Measurements from ENCODE around the gene SLC8A2.

Gene SLC8A2

DNA sequence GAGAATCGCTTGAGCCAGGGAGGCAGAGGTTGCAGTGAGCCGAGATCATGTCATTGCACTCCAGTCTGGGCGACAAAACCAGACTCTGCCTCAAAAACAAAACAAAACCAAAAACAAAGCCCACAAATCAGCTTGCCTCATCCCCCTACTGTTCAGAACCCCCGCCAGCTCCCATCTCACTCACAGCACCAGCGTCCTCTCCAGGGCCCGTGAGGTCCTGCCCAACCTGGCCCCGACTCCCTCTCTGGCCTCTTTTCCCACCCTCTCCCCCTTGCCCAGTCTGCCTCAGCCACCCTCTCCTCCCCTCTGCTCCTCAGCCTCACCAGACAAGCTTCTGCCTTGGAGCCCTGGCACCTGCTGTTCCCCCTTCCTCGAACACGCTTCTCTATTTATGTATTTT, 3.8 kb downstream of the SLC8A2 start:
- Mint-ChIP-seq H3K4me1 (ENCODE audit: low read depth) (peaks cover 8% of the 10 kb centered on the region), H3K9me3 (no peaks in the 10 kb centered on the region), H3K27ac (no peak overlapping the region), H3K36me3 (ENCODE audit: low read depth) (no peaks in the 10 kb centered on the region), H3K4me3 (no peak overlapping the region), H3K27me3 (ENCODE audit: low read depth) (peaks cover 41% of the 10 kb centered on the region)

DNA sequence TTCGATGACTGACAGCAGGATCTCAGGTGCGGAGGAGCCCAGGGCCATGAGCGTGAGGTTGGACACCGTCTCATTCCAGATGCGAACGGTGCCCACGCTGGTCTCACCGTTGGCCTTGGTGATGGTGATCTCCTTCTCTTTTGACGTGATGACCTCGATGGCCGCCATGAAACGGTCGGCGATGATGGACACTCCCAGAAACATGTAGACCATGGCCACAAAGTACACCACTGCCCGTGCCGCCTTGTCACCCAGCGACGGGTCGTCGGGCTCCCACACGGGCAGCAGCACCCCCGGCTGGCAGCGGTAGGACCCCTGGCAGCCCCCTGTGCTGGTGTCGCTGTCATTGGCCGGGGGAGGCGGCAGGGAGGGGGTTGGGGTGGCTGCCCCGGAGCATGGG, 5.7 kb downstream of the SLC8A2 start:
- Mint-ChIP-seq H3K36me3 (ENCODE audit: low read depth) (no peaks in the 10 kb centered on the region), H3K27ac (no peak overlapping the region), H3K9me3 (no peaks in the 10 kb centered on the region), H3K4me3 (no peak overlapping the region), H3K27me3 (ENCODE audit: low read depth) (peaks cover 32% of the 10 kb centered on the region), H3K4me1 (ENCODE audit: low read depth) (peaks cover 4% of the 10 kb centered on the region)

DNA sequence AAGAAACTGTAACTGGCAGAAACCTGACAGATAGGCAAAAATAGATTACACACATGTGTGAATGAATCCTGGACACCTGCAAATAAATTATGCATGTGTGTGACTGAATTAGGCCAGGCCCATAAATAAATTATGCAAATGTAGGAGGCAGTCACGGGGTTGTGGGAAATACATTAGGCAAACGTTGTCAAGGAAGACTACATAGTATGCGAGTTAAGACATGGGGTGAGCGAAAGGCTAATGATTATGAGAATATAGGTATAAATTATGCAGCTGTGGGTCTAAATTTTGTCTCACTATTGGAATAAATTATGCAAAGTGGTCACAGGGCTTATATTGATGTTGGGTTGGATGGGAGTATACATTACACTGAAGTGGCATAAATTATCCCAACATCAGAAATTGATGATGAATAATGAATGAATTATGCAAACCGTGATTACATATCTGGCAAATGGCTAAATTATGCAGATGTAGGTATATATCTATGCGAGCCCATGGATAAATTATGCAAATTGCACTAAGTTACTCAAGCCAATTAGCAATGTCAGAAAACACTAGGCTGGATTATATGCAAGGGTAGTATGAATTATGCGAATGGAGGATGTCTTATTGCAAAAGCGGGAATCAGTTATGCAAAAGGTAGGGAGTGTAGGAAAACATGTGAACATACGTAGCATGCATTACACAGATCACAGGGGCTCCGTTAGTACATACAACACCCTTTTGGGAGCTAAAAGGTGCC, 6.8 kb downstream of the SLC8A2 start:
- no peak overlapping the region for H3K27ac Mint-ChIP-seq

DNA sequence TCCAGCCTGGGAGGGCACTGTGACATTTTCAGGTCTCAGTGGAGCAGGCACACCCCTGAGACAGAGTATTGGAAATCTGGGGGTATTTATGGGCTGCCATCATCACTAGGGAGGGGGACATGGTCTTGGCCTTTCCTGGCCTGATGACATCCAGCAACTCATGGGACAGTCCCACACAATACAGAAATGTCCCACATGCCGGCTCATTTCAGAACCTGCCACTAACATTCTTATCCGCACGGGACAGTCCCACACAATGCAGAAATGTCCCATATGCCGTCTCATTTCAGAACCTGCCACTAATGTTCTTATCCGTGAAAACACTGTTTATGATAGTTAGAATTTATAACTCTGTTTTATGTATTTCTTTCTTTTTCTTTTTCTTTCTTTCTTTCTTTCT, 9.8 kb downstream of the SLC8A2 start:
- H3K9me3 Mint-ChIP-seq = no peaks in the 10 kb centered on the region
- H3K4me3 Mint-ChIP-seq = no peak overlapping the region
- no peaks in the 10 kb centered on the region for H3K27me3 Mint-ChIP-seq (ENCODE audit: low read depth)
- H3K36me3 Mint-ChIP-seq (ENCODE audit: low read depth) = peaks cover 1% of the 10 kb centered on the region
- peaks cover 2% of the 10 kb centered on the region for H3K4me1 Mint-ChIP-seq (ENCODE audit: low read depth)
- H3K27ac Mint-ChIP-seq = no peak overlapping the region

More for the DNA sequence above, 6.8 kb downstream of the SLC8A2 start:
- Mint-ChIP-seq H3K27me3 (ENCODE audit: low read depth) (peaks cover 21% of the 10 kb centered on the region), H3K4me1 (ENCODE audit: low read depth) (peaks cover 2% of the 10 kb centered on the region), H3K36me3 (ENCODE audit: low read depth) (no peaks in the 10 kb centered on the region), H3K4me3 (no peak overlapping the region), H3K9me3 (no peaks in the 10 kb centered on the region)

DNA sequence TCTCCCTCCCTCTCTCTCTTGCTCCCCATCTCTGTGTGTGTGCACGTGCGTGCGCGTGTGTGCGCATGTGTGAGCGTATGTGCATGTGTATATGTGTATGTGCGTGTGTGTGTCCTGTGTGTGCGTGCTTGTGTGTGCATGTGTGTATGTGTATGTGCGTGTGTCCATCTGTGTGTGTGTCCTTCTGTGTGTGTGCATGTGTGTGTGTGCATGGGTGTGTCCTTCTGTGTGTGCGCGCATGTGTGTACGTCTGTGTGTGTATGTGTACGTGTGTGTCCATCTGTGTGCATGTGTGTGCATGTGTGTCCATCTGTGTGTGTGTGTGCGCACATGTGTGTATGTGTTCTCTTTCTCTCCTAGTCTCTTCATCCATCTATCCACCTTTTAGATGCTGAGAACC, 12.2 kb downstream of the SLC8A2 start:
- H3K4me3 Mint-ChIP-seq = no peak overlapping the region

DNA sequence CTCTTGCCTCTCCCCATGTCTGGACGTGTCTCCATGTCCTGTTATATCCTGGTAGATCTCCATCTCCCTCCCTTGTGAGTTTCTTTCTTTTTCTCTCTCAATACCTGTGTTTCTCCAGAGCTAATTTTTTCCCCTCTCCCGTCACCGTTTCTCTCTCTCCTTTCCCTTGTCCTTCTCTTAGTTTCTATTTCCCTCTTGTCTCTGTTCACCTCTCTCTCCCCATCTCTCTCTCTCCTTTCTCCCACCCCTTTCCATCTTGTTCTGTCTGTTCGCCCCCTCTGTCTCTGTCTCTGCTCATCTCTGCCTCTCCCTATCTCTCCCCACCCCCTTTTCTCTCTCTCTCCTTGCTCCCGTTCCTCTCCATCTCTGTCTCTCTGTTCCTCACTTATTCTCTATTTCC, 13.0 kb downstream of the SLC8A2 start:
- Mint-ChIP-seq H3K9me3 (peaks cover 4% of the 10 kb centered on the region), H3K27me3 (ENCODE audit: low read depth) (peaks cover 28% of the 10 kb centered on the region), H3K36me3 (ENCODE audit: low read depth) (peaks cover 1% of the 10 kb centered on the region), H3K4me3 (no peak overlapping the region), H3K27ac (no peak overlapping the region), H3K4me1 (ENCODE audit: low read depth) (peaks cover 2% of the 10 kb centered on the region)

More for the DNA sequence above, 12.2 kb downstream of the SLC8A2 start:
- Mint-ChIP-seq H3K27me3 (ENCODE audit: low read depth) (peaks cover 20% of the 10 kb centered on the region), H3K27ac (no peak overlapping the region), H3K9me3 (peaks cover 4% of the 10 kb centered on the region), H3K36me3 (ENCODE audit: low read depth) (peaks cover 1% of the 10 kb centered on the region), H3K4me1 (ENCODE audit: low read depth) (peaks cover 2% of the 10 kb centered on the region)

DNA sequence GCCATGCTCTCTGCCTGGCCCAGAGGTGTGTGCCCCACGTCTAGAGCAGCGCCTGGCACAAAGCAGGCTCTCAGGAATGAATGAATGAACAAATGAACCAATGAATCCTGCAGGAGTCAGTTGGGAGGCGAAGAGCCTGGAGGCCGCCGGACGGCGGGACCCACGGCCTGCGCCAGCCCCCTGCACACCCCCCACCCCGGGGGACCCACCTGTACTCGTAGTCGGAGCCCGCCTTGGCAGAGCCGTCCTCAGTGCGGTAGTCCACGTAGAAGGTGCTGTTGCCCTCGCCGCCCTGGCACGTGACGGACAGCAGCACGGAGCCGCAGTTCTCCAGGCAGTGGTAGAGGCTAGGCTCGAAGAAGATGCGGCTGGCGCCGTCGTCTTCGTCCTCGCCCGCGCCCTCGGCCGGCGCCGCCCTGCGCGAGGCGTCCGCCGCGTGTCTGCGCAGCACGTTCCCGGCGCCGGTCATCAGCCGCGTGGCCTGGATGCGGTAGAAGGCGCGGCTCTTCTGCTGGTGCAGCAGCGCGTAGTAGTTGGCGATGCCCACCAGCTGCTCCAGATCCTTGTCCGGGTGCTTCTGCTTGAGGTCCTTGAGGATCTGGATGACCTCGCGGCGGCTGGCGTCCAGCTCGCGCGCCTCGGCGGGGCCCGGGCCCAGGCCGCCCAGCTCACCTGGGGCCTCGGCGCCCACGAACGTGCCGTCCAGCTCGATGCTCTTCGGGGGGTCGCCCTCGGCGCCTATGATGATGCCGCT, 14.8 kb downstream of the SLC8A2 start:
- H3K4me3 Mint-ChIP-seq = no peak overlapping the region
- peaks cover 1% of the 10 kb centered on the region for H3K36me3 Mint-ChIP-seq (ENCODE audit: low read depth)
- H3K9me3 Mint-ChIP-seq = peaks cover 4% of the 10 kb centered on the region
- H3K27me3 Mint-ChIP-seq (ENCODE audit: low read depth) = peaks cover 35% of the 10 kb centered on the region
- no peak overlapping the region for H3K27ac Mint-ChIP-seq
- peaks cover 2% of the 10 kb centered on the region for H3K4me1 Mint-ChIP-seq (ENCODE audit: low read depth)

DNA sequence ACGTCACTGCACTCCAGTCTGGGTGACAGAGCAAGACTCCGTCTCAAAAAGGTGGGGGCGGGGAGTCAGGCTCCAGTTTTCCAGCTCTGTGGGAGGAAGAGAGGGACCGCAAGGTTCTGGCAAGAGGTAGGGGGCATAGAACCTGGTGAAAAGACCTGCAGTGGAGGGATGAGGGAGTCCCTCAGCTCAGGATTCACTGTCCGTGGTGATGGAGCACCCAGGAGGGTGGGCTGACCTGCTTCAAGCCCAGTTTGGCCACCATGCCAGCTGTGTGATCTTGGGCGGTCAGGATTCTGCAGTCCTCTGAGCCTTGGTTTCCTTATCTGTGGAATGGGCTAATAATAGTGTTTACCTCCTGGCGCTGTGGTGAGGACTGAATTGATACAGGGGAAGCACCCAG, 21.2 kb downstream of the SLC8A2 start:
- Mint-ChIP-seq H3K4me1 (ENCODE audit: low read depth) (peaks cover 11% of the 10 kb centered on the region), H3K4me3 (no peak overlapping the region)

DNA sequence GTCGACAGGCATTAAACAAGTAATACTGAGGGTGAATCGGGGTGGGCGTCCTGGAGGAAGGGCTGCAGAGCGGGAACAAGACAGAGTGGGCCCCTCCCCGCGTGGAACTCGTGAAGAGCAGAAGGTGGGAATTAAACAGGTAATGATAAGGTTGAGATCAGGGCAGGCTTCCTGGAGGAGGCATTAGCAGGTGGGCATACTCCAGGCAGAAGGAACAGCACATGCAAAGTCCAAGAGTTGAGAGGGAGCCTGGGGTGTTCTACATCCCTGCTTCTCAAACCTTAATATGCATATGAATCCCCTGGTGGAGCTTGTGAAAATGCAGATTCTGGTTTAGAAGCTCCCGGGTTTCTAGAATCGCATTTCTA, 23.3 kb downstream of the SLC8A2 start:
- H3K9me3 Mint-ChIP-seq = no peaks in the 10 kb centered on the region
- H3K27me3 Mint-ChIP-seq (ENCODE audit: low read depth) = peaks cover 66% of the 10 kb centered on the region
- no peak overlapping the region for H3K27ac Mint-ChIP-seq
- peaks cover 27% of the 10 kb centered on the region for H3K4me1 Mint-ChIP-seq (ENCODE audit: low read depth)
- no peak overlapping the region for H3K4me3 Mint-ChIP-seq
- peaks cover 2% of the 10 kb centered on the region for H3K36me3 Mint-ChIP-seq (ENCODE audit: low read depth)

More for the DNA sequence above, 21.2 kb downstream of the SLC8A2 start:
- Mint-ChIP-seq H3K27me3 (ENCODE audit: low read depth) (peaks cover 64% of the 10 kb centered on the region), H3K36me3 (ENCODE audit: low read depth) (no peaks in the 10 kb centered on the region), H3K9me3 (peaks cover 2% of the 10 kb centered on the region), H3K27ac (no peak overlapping the region)

DNA sequence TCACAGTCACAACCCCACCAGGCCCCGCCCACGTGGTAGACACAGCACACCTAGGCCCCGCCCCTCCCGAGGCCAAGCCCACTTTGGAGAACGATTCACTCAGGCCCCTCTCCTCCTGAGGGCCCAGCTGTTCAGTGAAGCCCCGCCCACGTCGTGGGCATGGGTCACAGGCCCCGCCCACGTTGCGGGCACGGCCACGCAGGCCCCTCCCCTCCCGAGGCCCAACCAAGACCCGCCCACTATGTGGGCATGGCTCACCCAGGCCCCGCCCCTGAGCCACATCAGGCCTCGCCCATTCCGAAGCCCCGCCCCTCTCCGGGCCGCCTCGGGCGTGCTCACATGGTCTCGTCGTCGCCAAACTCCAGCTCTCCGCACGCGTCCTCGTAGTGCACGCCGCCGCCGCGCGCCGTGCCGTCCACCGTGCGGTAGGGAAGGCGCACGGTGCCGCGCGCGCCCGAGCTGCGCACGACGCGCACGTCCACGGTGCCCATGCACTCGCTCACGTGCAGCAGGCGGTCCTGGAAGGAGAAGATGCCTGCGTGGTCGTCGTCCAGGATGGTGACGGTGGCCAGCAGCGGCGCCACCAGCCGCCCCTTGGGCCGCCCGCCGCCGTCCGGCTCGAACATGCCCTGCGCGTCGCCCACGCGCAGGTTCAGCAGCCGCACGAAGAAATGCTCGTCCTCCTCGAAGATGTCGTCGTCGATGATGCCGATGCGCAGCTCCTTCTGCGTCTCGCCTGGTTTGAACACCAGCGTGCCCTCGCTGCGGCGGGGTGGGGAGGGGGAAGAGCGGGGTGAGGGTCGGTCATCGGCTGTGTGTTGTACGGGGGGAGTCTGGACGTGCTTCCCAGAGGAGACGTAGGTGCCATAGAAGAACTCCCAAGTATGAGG, 24.0 kb downstream of the SLC8A2 start:
- Mint-ChIP-seq H3K27me3 (ENCODE audit: low read depth) (peaks cover 72% of the 10 kb centered on the region), H3K27ac (peak overlapping the region; percentile 33), H3K9me3 (no peaks in the 10 kb centered on the region), H3K36me3 (ENCODE audit: low read depth) (peaks cover 2% of the 10 kb centered on the region), H3K4me3 (peak overlapping the region; percentile 50), H3K4me1 (ENCODE audit: low read depth) (peaks cover 32% of the 10 kb centered on the region)

DNA sequence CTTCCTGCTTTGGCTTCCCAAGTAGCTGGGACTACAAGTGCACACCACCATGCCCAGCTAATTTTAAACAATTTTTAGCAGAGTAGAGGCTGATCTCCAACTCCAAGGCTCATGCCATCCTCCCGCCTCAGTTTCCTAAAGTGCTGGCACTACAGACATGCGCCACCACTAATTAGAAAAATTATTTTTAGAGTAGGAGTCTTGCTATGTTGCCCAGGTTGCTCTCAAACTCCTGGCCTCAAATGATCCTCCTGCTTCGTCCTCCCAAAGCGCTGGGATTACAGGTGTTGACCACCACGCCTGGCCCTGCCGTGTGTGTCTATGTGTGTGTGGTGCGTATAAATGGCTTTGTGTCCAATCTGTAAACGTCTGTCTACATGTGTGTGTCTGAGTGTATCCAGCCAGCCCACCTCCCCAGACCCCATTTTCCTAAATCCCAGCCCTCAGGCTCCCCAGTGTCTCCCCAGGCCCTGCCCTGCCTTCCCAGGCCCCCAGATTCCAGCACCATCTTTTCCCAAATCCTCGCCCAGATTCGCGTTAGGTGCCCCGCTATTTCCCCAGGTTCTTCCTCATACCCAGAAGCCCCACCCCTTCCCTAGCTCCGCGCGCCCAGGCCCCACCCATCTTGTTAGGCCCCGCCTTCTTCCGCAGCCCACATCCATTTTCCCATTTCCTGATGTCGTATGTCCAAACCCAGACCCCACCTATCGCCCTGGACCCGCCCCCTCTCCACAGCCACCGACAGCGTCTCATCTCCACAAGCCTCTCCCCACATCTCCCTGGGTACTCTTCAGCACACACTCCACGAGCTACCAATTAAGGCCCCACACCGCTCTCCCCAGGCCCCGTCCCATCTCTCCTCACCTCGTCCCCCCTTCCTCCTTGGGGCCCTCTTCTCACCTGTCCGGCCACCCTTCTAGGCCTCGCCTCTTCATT, 24.9 kb downstream of the SLC8A2 start:
- peaks cover 74% of the 10 kb centered on the region for H3K27me3 Mint-ChIP-seq (ENCODE audit: low read depth)
- peak overlapping the region; percentile 50 for H3K4me3 Mint-ChIP-seq
- H3K9me3 Mint-ChIP-seq = no peaks in the 10 kb centered on the region
- H3K36me3 Mint-ChIP-seq (ENCODE audit: low read depth) = peaks cover 2% of the 10 kb centered on the region
- H3K4me1 Mint-ChIP-seq (ENCODE audit: low read depth) = peaks cover 32% of the 10 kb centered on the region
- H3K27ac Mint-ChIP-seq = peak overlapping the region; percentile 33

DNA sequence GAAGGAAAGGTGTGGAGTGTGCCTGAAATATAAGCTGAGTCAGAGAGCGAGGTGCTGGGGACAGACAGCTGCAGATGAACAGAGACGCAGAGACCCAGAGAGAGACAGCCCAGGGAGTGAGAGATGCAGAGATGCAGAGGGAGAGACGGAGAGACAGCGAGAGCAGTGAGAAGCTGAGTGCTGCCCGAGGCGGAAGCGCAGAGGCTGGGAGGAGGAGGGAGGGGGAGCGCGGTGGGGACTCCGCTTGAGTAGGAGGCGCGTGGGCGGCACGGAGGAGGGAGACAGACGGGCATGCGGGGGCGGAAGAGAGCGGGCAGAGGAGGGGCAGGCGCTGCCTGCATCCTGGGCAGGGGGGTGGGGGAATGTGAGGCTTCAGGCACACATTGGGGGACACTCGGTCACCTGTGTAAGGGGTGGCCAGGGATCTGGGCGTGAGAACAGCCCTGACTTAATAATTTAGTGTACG, 25.7 kb downstream of the SLC8A2 start:
- Mint-ChIP-seq H3K4me1 (ENCODE audit: low read depth) (peaks cover 32% of the 10 kb centered on the region), H3K36me3 (ENCODE audit: low read depth) (peaks cover 2% of the 10 kb centered on the region), H3K27ac (peak overlapping the region; percentile 81), H3K9me3 (no peaks in the 10 kb centered on the region), H3K4me3 (peak overlapping the region; percentile 51), H3K27me3 (ENCODE audit: low read depth) (peaks cover 73% of the 10 kb centered on the region)

DNA sequence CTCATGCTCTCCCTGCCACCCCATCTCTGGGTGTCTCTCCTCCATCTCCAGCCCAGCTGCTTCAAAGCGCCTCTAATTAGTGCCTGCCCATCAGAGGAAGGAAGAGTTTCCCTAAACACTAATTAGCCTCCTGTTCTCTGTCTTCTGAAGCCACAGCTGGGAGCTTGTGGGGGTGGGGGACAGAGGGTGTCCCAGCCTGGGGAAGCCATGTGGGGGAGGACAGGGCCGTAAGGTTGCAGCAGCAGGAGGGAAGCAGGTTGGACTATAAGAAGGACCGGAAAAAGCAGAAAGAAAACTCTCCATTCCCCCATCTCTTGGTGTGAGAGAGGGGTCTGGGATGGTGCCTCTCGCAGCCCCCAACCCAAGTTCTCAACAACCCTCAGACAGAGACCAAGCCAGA, 26.2 kb downstream of the SLC8A2 start:
- peak overlapping the region; percentile 81 for H3K27ac Mint-ChIP-seq
- H3K4me1 Mint-ChIP-seq (ENCODE audit: low read depth) = peaks cover 32% of the 10 kb centered on the region

More for the DNA sequence above, 26.2 kb downstream of the SLC8A2 start:
- no peaks in the 10 kb centered on the region for H3K9me3 Mint-ChIP-seq
- H3K27me3 Mint-ChIP-seq (ENCODE audit: low read depth) = peaks cover 73% of the 10 kb centered on the region
- H3K36me3 Mint-ChIP-seq (ENCODE audit: low read depth) = peaks cover 2% of the 10 kb centered on the region
- H3K4me3 Mint-ChIP-seq = peak overlapping the region; percentile 51
